ENCODE data around the gene ASB3.

GRCh38 chr2:53744395-53745065 lies 42.2 kb downstream of the ASB3 start:
- no peak for TF ChIP-seq EP300 (IDR thresholded peaks at IDR 0.05)
- no peak for TF ChIP-seq CTCF (IDR thresholded peaks at IDR 0.05)

Data from ovary (tissue), 3 donors.